GM19099 (cell line): ENCODE data around the gene MED13L.

Source experiments
- POLR2A ChIP-seq: IDR thresholded peaks from 3 replicates; pipeline ENCODE4 v1.6.1; 2011; ENCODE audit warnings: low read depth; ENCODE audit not compliant: insufficient read length; ENCODE audit errors: extremely low read depth

MED13L gene

GRCh38 chr12:116138781-116139180 lies 138.7 kb downstream of the MED13L start:
- no peak for TF ChIP-seq POLR2A

GRCh38 chr12:116138364-116138763 lies 139.1 kb downstream of the MED13L start:
- TF ChIP-seq POLR2A: no peak

- no peak for TF ChIP-seq POLR2A
Observed at GRCh38 chr12:116137318-116137717, 140.2 kb downstream of the MED13L start.

GRCh38 chr12:116136340-116136739 lies 141.2 kb downstream of the MED13L start:
- TF ChIP-seq POLR2A: no peak

- TF ChIP-seq POLR2A: no peak
Observed at GRCh38 chr12:116135209-116135930, 142.1 kb downstream of the MED13L start.

GRCh38 chr12:116133636-116134214 lies 143.8 kb downstream of the MED13L start:
- no peak for TF ChIP-seq POLR2A

GRCh38 chr12:116133149-116133548 lies 144.3 kb downstream of the MED13L start:
- no peak for TF ChIP-seq POLR2A

GRCh38 chr12:116131176-116131575 lies 146.3 kb downstream of the MED13L start:
- TF ChIP-seq POLR2A: no peak

GRCh38 chr12:116130431-116130830 lies 147.1 kb downstream of the MED13L start:
- TF ChIP-seq POLR2A: no peak

- TF ChIP-seq POLR2A: no peak
Observed at GRCh38 chr12:116128779-116129178, 148.7 kb downstream of the MED13L start.

GRCh38 chr12:116127859-116128258 lies 149.6 kb downstream of the MED13L start:
- TF ChIP-seq POLR2A: no peak

- no peak for TF ChIP-seq POLR2A
Observed at GRCh38 chr12:116126610-116127009, 150.9 kb downstream of the MED13L start.

GRCh38 chr12:116125956-116126566 lies 151.4 kb downstream of the MED13L start:
- TF ChIP-seq POLR2A: no peak

- no peak for TF ChIP-seq POLR2A
Observed at GRCh38 chr12:116125084-116125483, 152.4 kb downstream of the MED13L start.

- no peak for TF ChIP-seq POLR2A
Observed at GRCh38 chr12:116123451-116124258, 153.8 kb downstream of the MED13L start.
